Calu3 (cell line): ENCODE data around the gene ZNF836. TPM values are rescaled to one million over a fixed set of nuclear protein-coding genes. Genes with fewer than 3 reads are reported as not detected.

Experiments
- BruUV-seq: library from RNA; stranded (reverse); fragments of 400-500 nt; replicated peaks from 2 replicates; lab custom pipeline; 2021; lab: Mats Ljungman, UMichigan
- CTCF ChIA-PET: fragments of 300-600 bp; sonication (Branson Sonifier 250); formaldehyde crosslinking; loops from one replicate; lab custom pipeline; 2022; ENCODE audit warnings: antibody characterized with exemption; lab: Charles Lee
- DNase-seq: peaks from one replicate; pipeline ENCODE4 v3.0.0; 2022
- H3K27ac Mint-ChIP-seq: one replicate; pipeline ENCODE4 v1.8.0; 2022; ENCODE audit warnings: mixed read lengths; ENCODE audit not compliant: unreplicated experiment
- H3K27me3 Mint-ChIP-seq: one replicate; pipeline ENCODE4 v1.8.0; 2022; ENCODE audit warnings: mixed read lengths; ENCODE audit not compliant: unreplicated experiment
- H3K36me3 Mint-ChIP-seq: one replicate; pipeline ENCODE4 v1.8.0; 2022; ENCODE audit warnings: mild to moderate bottlenecking, moderate library complexity, mixed read lengths; ENCODE audit not compliant: insufficient read depth, unreplicated experiment
- H3K4me1 Mint-ChIP-seq: one replicate; pipeline ENCODE4 v1.8.0; 2022; ENCODE audit warnings: mild to moderate bottlenecking, low read depth, mixed read lengths; ENCODE audit not compliant: unreplicated experiment
- H3K4me3 Mint-ChIP-seq: one replicate; pipeline ENCODE4 v1.8.0; 2022; ENCODE audit warnings: mild to moderate bottlenecking, low read depth, moderate library complexity, mixed read lengths; ENCODE audit not compliant: unreplicated experiment
- H3K9me3 Mint-ChIP-seq: one replicate; pipeline ENCODE4 v1.8.0; 2022; ENCODE audit warnings: low read depth, mixed read lengths; ENCODE audit not compliant: unreplicated experiment
- CTCF ChIP-seq: fragments of 200-600 bp; IDR thresholded peaks from one replicate; pipeline ENCODE4 v1.8.0; 2022; ENCODE audit warnings: antibody characterized with exemption; ENCODE audit not compliant: unreplicated experiment
- intact Hi-C: fragments of 100-400 bp; cut with micrococcal nuclease; formaldehyde crosslinking; loops from one replicate; pipeline ENCODE4 v1.10.0; 2022; ENCODE audit not compliant: unreplicated experiment
- total RNA-seq: library from RNA; stranded (reverse); gene quantifications from 2 replicates; pipeline ENCODE4 v1.2.3, GENCODE V29; 2022

The ZNF836 gene
- total RNA-seq, 1 experiment from 2014 or later = 11.3 TPM

GRCh38 chr19:52110780-52111179 lies 60.6 kb downstream of the ZNF836 start:
- no peaks in the 10 kb centered on the region for H3K4me1 Mint-ChIP-seq
- peaks cover 28% of the 10 kb centered on the region for H3K9me3 Mint-ChIP-seq
- H3K27me3 Mint-ChIP-seq = no peaks in the 10 kb centered on the region
- BruUV-seq = no TSS peak
- CTCF ChIA-PET = no interaction called here
- TF ChIP-seq CTCF = no peak
- H3K36me3 Mint-ChIP-seq = no peaks in the 10 kb centered on the region
- H3K27ac Mint-ChIP-seq = no peak overlapping the region
- H3K4me3 Mint-ChIP-seq = no peak overlapping the region
- no peak for DNase-seq
- intact Hi-C loops = no loop called here

Other genes with a start within 250 kb of the ZNF836 start
- gene ZNF613, start 244.1 kb downstream of the ZNF836 start, total RNA-seq = 7.2 and 9.3 TPM in 2 replicates
- 10.7 and 14.0 TPM in 2 replicates for gene ZNF350, start 184.8 kb downstream of the ZNF836 start, total RNA-seq
- gene ZNF615, start 163.4 kb downstream of the ZNF836 start, total RNA-seq = 5.3 and 7.3 TPM in 2 replicates
- 9.5 and 10.3 TPM in 2 replicates for gene ZNF614, start 143.2 kb downstream of the ZNF836 start, total RNA-seq
- gene ZNF432, start 122.8 kb downstream of the ZNF836 start, total RNA-seq = 16.0 TPM in 2 replicates
- 37.6 and 39.8 TPM in 2 replicates for gene ZNF841, start 75.9 kb downstream of the ZNF836 start, total RNA-seq
- 8.9 and 9.2 TPM in 2 replicates for gene ZNF616, start 31.7 kb downstream of the ZNF836 start, total RNA-seq
- 288 and 291 TPM in 2 replicates for gene PPP2R1A, start 18.4 kb upstream of the ZNF836 start, total RNA-seq
- 26.6 and 28.3 TPM in 2 replicates for gene ZNF766, start 98.0 kb upstream of the ZNF836 start, total RNA-seq
- 4.9 and 5.1 TPM in 2 replicates for gene ZNF480, start 125.5 kb upstream of the ZNF836 start, total RNA-seq
- gene ZNF610, start 164.6 kb upstream of the ZNF836 start, total RNA-seq = not detected in 2 replicates
- gene ZNF880, start 198.3 kb upstream of the ZNF836 start, total RNA-seq = not detected in 2 replicates
- gene ZNF528, start 226.2 kb upstream of the ZNF836 start, total RNA-seq = not detected in 2 replicates